Mononuclear cell (primary cell): Measurements from ENCODE around the gene KIF18B. TPM values are rescaled to one million over a fixed set of nuclear protein-coding genes. Genes with fewer than 3 reads are reported as not detected.

Source experiments
- H3K27me3 ChIP-seq: 2 replicates; pipeline ENCODE4 v1.6.0; 2011; ENCODE audit warnings: low read length, control low read depth; ENCODE audit not compliant: insufficient read depth
- H3K4me1 ChIP-seq: 2 replicates; pipeline ENCODE4 v1.5.1; 2011; ENCODE audit warnings: mild to moderate bottlenecking, low read length, control low read depth; ENCODE audit not compliant: insufficient read depth
- H3K4me3 ChIP-seq: 2 replicates; pipeline ENCODE4 v1.5.1; 2011; ENCODE audit warnings: mild to moderate bottlenecking, low read length, moderate library complexity
- H3K9me3 ChIP-seq: 2 replicates; pipeline ENCODE4 v1.5.1; 2011; ENCODE audit warnings: low read depth, mild to moderate bottlenecking, control low read depth, low read length
- total RNA-seq: library from RNA; depleted of rRNA; stranded (reverse); fragments of >200 nt; gene quantifications from one replicate; pipeline ENCODE4 v1.2.3, GENCODE V29; 2012

Gene KIF18B
- total RNA-seq, result 0.10 TPM

DNA sequence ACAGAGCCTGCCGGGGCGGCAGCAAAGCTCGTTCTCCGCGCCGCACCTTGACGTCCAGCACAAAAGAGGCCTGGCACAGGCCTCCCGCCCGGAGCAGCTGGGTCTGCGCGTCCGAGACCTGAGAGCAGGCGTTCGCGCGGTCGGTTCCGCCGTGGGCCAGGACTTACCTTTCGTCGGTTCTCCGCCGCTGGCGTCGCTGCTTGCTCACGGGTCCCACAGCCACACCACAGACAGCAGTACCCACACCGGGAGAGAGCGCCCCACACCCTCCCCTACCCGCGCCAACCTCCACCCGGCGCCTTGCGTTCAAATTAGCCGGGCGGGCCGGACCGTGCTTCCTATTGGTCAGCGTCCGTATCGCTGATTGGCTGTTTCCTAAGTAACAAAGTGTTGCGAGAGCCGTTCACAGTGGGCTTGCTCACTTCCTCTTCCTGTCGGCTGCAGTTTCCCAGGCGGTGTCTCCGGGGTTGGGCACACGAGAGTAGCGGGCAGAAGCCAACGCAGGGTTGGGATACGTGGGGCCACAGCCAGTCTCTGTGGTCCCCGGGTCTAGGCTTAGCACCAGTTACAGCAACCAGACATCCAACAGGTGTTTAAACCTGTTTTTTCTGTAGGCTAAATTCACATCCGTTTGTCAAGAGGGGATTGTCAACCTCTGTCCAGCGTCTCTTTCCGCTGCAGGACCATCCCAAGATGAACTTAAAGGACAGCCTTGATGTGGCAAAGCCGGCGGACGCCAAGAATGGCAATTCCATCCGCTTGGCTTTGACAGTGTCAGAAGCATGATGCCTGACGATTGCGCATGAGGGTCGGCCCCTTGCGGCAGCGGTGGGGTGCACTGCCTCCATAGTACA, at the start of gene KIF18B:
Gene KIF18B (minus strand): TSS at position 313 of the 854 bp plus-strand sequence. CDS start 11,429 bp downstream, outside the sequence.
- H3K4me3 ChIP-seq, result peak within 1 kb of the TSS; percentile 47
- H3K9me3 ChIP-seq, result no peaks in the 10 kb centered on the region

DNA sequence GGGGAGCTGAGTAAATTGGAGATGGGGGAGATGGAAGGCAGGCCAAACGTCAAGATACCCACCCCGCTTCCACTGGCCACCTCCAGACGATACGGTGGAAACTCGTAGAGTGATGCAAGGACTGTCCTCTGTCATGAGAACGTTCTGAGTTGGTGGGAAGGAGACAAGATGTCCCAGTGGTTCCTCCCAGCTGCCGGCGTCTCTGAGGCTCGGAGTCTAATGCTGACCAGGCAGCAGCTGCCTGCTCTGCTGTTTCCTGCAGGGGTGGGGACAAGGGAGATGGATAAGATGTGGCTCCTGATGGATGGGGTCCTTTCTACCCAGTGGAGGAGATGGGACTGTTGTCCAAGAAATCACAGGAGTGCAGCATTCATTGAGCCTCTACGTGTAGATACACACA, 48.7 kb upstream of the KIF18B start:
- no peaks in the 10 kb centered on the region for H3K4me1 ChIP-seq
- H3K9me3 ChIP-seq, result peaks cover 5% of the 10 kb centered on the region
- no peaks in the 10 kb centered on the region for H3K27me3 ChIP-seq
- H3K4me3 ChIP-seq, result no peak overlapping the region

More for the DNA sequence above, at the start of gene KIF18B:
- Histone ChIP-seq H3K4me1 (peaks cover 14% of the 10 kb centered on the region), H3K27me3 (no peaks in the 10 kb centered on the region)

DNA sequence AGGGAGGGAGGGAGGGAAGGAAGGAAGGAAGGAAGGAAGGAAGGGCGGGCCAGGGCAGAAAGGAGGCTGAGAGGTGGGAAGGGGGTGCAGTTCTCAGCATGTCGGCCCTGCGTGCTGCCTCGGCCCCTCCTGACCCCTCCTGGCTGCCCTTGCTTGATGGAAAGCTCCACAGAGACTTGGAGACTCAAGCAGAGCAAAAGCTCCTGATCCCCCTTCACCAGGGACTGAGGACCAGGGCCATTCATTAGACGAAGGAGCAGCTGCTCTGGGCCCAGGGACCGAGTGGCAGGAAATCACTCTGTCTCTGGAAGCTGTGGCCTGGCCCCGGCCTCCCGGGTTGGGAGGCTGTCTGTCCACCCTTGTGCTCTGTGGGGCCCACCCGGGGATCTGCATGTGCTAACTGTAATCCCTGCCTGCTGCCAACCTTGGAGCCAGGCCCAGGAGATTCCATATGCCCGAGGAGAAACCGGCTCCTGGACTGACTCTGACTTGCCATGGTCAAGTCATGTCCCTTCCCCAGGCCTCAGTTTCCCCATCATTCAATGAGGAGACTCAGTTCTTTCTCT, 47.9 kb upstream of the KIF18B start:
- H3K4me1 ChIP-seq, result no peaks in the 10 kb centered on the region
- H3K4me3 ChIP-seq, result no peak overlapping the region
- no peaks in the 10 kb centered on the region for H3K27me3 ChIP-seq
- peaks cover 5% of the 10 kb centered on the region for H3K9me3 ChIP-seq

DNA sequence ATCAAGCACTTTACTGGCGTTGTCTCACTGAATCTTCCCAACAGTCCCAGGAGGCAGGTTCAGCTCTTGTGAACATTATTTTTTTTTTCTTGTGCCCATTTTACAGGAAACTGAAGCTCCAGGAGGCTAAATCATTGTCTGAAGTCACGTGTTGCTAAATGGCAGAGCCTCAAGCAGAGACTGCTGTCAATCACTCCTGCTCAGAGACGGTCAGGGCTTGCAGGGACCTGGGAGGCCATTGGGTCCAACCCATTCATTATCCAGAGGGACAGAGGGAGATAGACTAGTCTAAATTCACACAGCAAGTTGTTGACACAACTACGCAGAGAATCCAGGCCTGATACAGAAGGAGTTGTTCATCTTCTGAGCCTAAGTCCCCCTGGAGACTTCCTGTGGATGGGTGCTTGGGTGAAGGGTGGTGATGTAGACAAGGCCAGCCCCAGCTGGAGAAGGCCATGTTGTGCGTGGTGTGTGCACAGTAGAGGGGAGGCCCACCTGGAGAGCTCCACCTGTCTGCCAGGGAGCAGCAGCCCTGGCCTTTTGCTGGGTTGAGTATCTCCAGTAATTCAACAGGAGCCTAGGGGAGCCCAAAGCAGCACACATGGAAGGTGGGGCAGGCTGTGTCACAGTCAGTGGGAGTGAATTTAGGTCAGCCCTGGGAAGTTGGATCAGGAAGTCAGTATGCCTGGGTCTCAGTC, 44.8 kb upstream of the KIF18B start:
- peaks cover 13% of the 10 kb centered on the region for H3K27me3 ChIP-seq
- H3K9me3 ChIP-seq, result no peaks in the 10 kb centered on the region
- no peak overlapping the region for H3K4me3 ChIP-seq
- no peaks in the 10 kb centered on the region for H3K4me1 ChIP-seq

DNA sequence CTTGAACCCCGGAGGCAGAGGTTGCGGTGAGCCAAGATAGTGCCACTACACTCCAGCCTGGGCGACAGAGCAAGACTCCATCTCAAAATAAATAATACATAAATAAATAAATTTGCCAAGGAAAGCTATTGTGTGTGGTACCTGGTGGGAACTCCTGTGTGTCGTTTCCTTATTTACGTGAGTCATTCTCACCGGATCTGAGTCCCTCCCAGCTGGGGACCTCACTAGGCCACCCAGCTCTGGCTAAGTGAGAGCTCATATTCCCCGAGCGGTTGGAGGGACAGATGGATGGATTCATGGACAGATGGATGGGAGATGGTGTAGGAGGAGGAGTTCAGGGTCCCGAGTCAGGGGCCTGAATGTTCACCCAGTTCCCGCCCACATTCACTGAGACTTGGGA, 43.4 kb upstream of the KIF18B start:
- Histone ChIP-seq H3K9me3 (no peaks in the 10 kb centered on the region), H3K4me1 (no peaks in the 10 kb centered on the region), H3K27me3 (peaks cover 26% of the 10 kb centered on the region), H3K4me3 (no peak overlapping the region)

DNA sequence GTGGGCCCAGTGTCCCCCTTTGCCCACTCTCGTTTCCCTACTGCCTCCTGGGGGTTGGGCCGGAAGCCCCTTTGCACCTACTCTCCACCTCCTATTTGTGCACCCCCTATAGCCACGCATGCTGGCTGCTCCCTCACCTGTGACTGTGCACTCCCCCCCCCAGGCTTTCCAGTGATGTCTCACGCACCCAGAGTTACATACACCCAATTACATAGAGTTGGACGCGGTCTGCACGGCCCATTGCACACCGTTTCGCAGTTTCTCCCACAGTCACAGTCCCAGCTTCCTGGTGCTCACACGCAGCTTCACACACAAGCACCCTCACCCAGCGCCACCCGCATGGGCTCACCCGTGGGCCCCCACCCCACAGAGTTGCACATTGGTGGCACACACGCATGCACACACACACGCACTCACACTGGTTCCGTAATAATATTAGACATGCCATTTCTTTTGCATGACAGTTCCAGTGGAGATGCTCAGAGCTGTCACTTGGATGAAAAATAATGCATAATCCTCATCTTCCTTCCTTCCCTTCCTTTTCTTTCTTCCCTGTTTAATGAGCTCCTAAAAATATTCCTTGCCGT, 42.1 kb upstream of the KIF18B start:
- Histone ChIP-seq H3K9me3 (no peaks in the 10 kb centered on the region), H3K27me3 (peaks cover 33% of the 10 kb centered on the region), H3K4me1 (no peaks in the 10 kb centered on the region), H3K4me3 (no peak overlapping the region)

DNA sequence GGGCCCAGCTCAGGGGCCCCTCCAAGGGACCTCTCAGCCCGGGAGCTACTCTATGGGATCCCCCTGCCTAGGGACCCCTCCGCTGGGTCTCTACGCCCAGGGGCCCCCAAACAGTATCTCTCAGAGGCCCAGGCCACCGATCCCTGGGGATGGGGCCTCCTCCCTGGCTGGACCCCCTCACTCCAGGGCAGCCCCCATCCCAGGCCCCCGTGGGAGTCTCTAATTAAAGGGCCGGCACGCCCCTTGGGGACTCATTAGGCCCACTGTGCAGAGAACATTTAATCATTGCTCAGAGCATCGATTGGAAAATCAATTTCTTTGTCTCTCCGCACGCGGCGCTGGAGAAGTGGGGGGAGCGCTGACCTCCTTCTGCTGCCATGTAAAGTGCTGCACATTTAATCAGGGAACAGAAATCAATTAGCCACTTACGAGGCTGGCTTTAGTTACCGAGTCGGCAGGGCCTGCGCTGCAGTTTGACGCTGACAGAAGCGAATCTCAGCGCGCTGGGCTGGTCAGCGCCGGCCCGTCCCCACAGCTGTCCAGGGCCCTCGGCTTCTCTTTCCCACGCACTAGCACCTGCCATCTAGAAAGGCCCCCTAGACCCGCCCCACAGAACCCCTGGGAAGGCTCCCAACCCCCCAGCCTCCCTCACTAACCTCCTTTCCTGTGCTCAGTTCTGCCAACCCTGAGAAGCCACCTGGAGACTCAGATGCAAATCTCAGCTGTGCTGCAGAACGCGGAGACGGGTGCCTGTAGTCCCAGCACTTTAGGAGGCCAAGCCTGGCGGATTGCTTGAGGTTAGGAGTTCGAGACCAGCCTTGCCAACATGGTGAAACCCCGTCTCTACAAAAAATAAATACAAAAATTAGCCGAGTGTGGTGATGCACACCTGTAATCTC, 40.7 kb upstream of the KIF18B start:
- no peaks in the 10 kb centered on the region for H3K9me3 ChIP-seq
- H3K4me3 ChIP-seq, result no peak overlapping the region
- H3K27me3 ChIP-seq, result peaks cover 33% of the 10 kb centered on the region
- no peaks in the 10 kb centered on the region for H3K4me1 ChIP-seq

DNA sequence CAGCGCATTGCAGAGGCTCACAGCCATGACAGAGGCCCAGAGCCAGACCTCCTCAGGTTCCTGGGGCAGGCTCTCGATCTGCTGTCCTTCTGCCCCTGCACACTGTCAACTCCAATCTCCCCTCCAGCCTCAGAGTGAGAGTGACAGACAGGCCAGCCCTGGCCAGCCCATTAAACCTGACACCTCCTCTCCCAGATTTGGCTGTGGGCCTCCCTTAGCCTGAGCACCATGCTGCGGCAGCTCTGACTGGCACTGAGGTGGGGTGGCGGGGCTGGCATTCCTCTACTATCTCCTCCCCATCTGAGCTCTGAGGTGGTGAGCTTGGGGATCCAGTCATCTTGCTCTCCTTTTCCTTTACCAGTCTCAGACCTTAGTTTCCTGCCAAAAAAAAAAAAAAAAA, 36.0 kb upstream of the KIF18B start:
- H3K27me3 ChIP-seq, result peaks cover 30% of the 10 kb centered on the region

DNA sequence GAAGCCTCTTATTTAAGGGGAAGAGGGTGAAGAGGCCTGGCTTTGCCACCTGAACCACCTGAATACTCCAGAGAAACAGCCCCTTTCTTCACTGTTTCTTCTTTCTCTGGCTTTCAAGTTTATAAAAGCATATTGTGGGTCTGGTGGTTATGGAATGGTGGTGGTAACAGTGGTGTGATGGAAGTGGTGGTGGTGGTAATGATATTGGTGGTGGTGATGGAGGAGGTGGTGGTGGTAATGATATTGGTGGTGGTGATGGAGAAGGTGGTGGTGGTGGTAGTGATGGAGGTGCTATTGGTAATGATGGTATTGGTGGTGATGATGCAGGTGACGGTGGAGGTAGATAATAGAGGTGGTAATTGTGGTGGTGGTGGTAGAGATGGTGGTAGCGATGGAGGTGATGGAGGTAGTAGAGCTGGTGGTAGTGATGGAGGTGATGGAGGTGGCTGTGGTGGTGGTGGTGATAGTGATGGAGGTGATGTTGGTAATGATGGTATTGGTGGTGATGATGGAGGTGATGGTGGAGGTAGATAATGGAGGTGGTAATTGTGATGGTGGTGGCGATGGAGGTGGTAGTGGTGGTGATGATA, 34.6 kb upstream of the KIF18B start:
- H3K27me3 ChIP-seq, result peaks cover 21% of the 10 kb centered on the region

More for the DNA sequence above, 36.0 kb upstream of the KIF18B start:
- Histone ChIP-seq H3K4me3 (no peak overlapping the region), H3K9me3 (no peaks in the 10 kb centered on the region), H3K4me1 (no peaks in the 10 kb centered on the region)

DNA sequence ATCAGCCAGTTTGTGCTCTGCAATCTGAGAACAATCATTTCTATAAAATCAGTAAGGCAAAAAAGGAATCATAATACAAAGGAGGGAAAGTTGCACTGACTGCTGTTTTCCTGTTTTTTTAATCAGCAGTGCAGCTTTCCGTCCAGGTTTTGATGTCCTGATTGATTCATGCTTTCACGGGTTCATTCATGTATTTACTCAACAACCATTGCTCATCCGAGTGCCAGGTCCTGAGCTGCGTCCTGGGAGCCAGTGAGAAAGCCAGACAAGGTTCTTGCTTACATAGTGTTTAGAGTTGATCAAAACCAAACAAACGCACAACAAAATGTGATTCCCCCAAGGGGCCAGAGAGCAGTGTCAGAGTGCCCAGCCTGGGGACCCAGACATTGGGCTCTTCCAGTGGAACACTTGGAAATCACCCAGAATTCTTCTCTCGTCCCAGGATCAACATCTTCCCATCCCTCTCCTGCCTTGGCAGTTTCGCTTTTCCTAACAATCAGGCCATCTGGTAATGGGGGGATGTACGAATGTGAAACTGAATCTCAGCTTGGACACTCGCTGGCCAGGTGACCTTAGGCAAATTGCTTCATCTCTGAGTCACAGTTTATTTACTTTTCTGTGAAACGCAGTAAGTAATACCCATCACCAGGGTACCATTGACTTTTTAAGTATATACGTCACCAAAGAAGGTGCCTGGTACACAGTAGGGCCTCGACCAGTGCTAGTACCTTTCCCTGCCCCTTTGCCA, 33.8 kb upstream of the KIF18B start:
- no peak overlapping the region for H3K4me3 ChIP-seq
- H3K4me1 ChIP-seq, result no peaks in the 10 kb centered on the region
- H3K27me3 ChIP-seq, result peaks cover 13% of the 10 kb centered on the region
- no peaks in the 10 kb centered on the region for H3K9me3 ChIP-seq

More for the DNA sequence above, 34.6 kb upstream of the KIF18B start:
- H3K4me1 ChIP-seq, result no peaks in the 10 kb centered on the region
- H3K9me3 ChIP-seq, result no peaks in the 10 kb centered on the region
- no peak overlapping the region for H3K4me3 ChIP-seq

DNA sequence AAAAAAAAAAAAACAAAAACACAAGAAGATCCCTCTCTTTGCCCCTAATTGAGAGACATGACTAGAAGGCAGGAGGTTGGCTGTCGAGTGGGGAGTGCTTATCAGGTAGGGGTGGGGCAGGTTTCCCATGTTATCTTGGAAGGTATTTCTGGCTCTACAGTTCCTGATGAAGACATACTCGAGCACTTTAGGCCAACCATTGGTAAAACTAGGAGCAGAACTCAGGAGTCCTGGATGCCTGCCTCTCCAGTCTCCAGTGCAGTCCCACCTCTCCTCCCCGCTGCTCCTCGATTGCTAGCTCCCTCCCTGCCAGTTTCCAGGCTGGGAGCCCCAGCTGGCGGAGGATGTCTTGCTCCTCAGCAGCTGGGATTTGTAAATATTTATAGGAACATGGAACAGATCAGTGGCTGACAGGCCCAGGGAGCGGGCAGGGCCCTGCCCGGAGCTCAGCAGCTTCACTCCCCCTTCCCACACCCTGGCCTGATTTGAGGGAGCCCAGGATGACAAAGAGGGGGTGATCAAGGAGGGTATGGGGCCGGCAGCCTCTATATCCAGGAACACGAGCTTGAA, 31.9 kb upstream of the KIF18B start:
- H3K4me1 ChIP-seq, result no peaks in the 10 kb centered on the region
- no peak overlapping the region for H3K4me3 ChIP-seq
- no peaks in the 10 kb centered on the region for H3K9me3 ChIP-seq
- H3K27me3 ChIP-seq, result peaks cover 3% of the 10 kb centered on the region

DNA sequence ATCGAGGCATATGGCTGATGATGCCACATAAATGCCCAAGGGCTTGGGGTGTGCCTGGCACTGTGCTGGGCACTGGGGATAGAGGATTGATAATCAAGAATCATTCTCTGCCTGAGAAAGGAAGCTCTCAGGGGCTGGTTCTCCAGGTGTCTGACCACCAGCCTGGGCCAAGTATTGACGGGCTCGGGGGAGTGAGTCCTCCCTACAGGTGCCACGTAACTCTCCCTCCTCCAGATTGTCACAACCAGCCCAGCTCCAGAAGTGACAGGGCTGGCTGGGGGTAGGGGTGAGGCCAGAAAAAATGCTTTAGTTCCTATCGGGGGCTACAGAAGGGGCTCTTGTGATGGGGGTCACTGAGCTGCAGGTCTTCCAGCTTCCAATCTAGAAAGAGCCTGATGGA, 31.2 kb upstream of the KIF18B start:
- H3K27me3 ChIP-seq, result peaks cover 3% of the 10 kb centered on the region
- H3K9me3 ChIP-seq, result no peaks in the 10 kb centered on the region
- no peaks in the 10 kb centered on the region for H3K4me1 ChIP-seq
- H3K4me3 ChIP-seq, result no peak overlapping the region

DNA sequence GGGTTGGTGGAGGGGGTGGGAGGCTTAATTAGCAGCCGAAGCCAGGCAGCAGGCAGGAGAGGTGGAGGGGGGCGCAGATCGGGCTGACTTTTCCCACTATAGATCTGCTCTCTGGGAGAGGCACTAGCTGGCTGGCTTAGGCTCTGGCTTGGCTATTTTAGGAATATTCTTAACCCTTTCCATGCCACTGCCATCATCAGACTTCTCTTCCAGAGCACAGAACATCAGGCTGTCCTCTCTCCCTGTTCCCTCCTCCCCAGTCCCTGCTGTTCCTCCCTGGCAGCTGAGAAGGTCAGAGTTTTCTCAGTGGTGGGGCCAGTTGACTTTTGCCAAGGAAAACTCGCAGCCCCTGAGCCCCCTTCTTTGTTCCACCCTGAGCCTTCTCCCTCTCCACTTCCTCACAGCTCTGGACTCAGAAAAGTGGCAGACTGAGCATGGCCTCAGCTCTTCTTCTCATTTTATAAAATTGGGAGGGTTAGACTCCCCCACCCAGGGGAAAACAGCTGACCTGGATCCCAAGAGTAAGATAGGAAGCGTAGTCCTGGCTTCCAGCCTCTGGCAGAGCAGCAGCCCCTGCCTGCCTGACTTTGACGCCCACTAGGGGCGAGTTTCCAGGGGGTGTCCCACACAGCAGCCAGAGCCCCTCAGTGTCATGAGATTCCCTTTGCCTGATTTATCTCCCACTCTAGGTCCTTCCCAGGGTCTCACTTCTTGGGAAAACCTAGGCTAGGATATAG, 30.4 kb upstream of the KIF18B start:
- Histone ChIP-seq H3K9me3 (no peaks in the 10 kb centered on the region), H3K4me1 (no peaks in the 10 kb centered on the region), H3K27me3 (peaks cover 3% of the 10 kb centered on the region), H3K4me3 (no peak overlapping the region)
